NT2/D1 (cell line): Measurements from ENCODE around the gene NEURL2.
"Not testable (repeated sequence)": the region's sequence is repeated elsewhere in the genome, so short reads cannot be mapped to it uniquely, and the experiment has no call there.

Experiments used
- DNase-seq: peaks from one replicate; pipeline ENCODE4 v3.0.0-alpha.2; 2011; ENCODE audit warnings: low read depth, low spot score
- H3K27me3 ChIP-seq: 2 replicates; pipeline ENCODE4 v1.6.0; 2011; ENCODE audit warnings: mild to moderate bottlenecking; ENCODE audit not compliant: insufficient read length, insufficient read depth
- H3K36me3 ChIP-seq: 2 replicates; pipeline ENCODE4 v1.6.1; 2011; ENCODE audit warnings: mild to moderate bottlenecking, low read length, mixed read lengths; ENCODE audit not compliant: insufficient read depth, insufficient read length
- H3K4me1 ChIP-seq: 2 replicates; pipeline ENCODE4 v1.5.1; 2011; ENCODE audit not compliant: insufficient read depth, insufficient read length
- H3K4me3 ChIP-seq: 2 replicates; pipeline ENCODE4 v1.5.1; 2011; ENCODE audit warnings: low read depth; ENCODE audit not compliant: insufficient read length
- H3K9ac ChIP-seq: 2 replicates; pipeline ENCODE4 v1.6.0; 2011; ENCODE audit warnings: low read depth; ENCODE audit not compliant: insufficient read length
- H3K9me3 ChIP-seq: 2 replicates; pipeline ENCODE4 v1.5.1; 2011; ENCODE audit warnings: mild to moderate bottlenecking, low read length; ENCODE audit not compliant: insufficient read depth
- SUZ12 ChIP-seq: IDR thresholded peaks from 2 replicates; pipeline ENCODE4 v1.6.1; 2011; ENCODE audit not compliant: insufficient read length, insufficient read depth; ENCODE audit errors: extremely low read depth
- YY1 ChIP-seq: IDR thresholded peaks from 2 replicates; pipeline ENCODE4 v1.6.1; 2011; ENCODE audit not compliant: insufficient read length, insufficient read depth
- ZNF274 ChIP-seq: IDR thresholded peaks from 2 replicates; pipeline ENCODE4 v1.6.1; 2011; ENCODE audit warnings: mild to moderate bottlenecking, low read depth, low read length

Gene NEURL2

DNA sequence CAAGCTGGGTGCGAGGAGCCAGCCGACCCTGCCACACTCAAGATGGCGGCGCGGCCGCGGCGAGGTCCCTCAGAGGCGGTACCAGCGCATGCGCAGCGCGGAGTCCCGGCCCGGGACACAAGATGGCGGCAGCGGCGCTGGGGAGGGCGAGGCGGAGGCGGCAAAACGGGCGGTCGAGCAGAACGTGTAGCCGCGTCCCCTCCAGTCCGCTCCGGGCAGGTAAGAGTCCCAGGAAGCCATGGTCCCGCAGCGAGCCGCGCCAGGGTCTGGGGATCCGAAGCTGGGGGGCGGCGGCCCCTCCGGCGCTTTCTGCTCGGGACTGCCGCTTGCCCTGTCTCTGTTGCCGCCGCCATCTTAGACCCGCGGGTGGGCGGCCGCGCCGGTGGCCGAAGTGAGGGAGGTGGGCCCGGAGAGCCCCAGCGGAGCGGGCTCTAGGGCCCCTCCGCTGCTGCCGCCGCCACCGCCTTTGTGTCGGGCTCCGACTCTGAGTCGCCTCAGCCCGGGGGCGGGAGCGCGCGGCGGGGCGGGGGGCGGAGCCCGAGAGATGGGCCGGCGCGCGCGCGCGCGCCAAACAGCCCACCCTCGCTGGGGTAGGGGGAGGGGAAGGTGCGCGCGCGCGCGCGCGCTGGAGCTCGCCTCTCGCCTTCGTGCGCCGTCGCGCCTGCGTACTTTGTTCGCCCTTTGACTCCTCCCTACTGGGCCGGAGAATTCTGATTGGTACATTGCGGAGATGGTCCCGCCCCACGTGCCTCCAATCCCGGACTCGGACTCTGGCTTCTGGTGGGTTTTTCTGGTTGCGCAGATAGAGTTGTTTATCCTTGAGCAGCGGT is 43.8 kb upstream of the NEURL2 start, which contains the start of gene PCIF1:
Gene PCIF1 (plus strand): TSS at position 98 of the 830 bp plus-strand sequence. CDS start 4,317 bp downstream, outside the sequence.
- Histone ChIP-seq H3K27me3 (no peaks in the 10 kb centered on the region), H3K36me3 (peaks cover 33% of the 10 kb centered on the region), H3K4me1 (peaks cover 14% of the 10 kb centered on the region)

DNA sequence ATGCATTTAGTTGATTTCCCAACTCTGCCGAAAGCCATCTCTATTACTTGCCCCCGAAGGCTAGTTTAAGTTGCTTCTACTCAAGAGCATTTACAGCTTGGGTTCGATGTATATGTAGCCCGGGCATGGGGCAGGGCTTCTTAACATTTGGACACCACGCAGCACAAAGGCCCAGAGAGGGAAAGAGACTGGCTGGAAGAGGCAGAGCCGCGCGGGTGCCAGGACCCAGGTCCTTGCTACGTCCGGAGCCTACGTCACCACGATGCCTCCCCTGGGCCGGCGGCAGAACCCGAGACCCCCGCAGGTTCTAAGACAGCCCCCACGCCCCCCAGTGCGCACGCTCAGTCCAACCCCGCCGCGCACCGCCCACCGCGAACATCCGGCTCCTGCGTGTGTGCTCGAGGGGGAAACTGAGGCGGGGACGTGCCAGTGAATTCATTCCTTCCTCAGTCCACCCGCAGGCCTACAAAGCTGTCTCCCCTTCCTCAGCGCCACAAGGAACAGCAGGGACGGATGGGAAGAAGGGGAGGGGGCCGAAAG is 43.1 kb upstream of the NEURL2 start:
- no peak for DNase-seq
- Histone ChIP-seq H3K36me3 (peaks cover 26% of the 10 kb centered on the region), H3K4me3 (peak overlapping the region; percentile 98), H3K9me3 (no peaks in the 10 kb centered on the region), H3K9ac (peak overlapping the region; percentile 100), H3K27me3 (no peaks in the 10 kb centered on the region), H3K4me1 (peaks cover 14% of the 10 kb centered on the region)
- TF ChIP-seq YY1 = no peak
- no peak for TF ChIP-seq ZNF274
- no peak for TF ChIP-seq SUZ12

More for the DNA sequence above, 43.8 kb upstream of the NEURL2 start, which contains the start of gene PCIF1:
- DNase-seq = peak; percentile 96
- Histone ChIP-seq H3K9me3 (no peaks in the 10 kb centered on the region), H3K4me3 (peak within 1 kb of the TSS; percentile 98), H3K9ac (peak within 1 kb of the TSS; percentile 100)
- TF ChIP-seq YY1 (peak; percentile 99), ZNF274 (no peak)

DNA sequence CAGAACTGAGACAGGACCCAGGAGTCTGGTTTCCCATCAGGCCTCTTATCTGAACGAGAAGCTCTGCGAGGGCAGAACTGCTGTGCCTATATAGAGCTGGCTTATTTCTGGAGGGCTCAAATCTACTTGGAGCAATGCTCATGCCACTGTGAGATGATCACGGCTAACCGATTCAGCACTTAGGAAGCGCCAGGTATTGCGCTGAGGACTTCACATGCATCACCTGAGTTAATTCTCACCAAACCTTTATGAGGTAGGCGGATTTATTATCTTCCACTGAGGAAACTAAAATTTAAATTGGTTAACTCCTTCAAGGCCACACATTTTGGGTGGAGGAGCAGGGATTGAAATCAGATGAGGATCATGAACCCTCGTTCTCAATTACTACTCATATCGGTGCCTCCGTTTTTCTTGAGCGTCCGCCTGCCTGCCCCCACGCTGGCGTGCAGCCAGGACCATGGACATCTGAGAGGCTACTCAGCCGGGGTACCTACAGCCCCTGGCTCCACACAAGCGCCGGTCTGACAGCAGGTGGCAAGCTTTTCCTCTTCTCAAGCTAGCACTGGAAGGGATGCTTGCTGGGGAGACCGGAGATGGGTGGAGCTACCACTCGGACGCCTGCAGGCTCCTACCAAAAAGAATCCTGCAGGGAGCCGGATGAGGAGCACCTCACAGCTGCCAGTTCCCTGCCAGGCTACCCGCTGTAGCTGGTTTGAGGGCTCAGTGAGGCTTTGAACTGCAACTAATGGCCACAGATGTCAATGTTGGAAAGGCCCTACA is 42.4 kb upstream of the NEURL2 start:
- Histone ChIP-seq H3K4me3 (peak overlapping the region; percentile 98), H3K4me1 (peaks cover 10% of the 10 kb centered on the region), H3K9ac (peak overlapping the region; percentile 100), H3K9me3 (no peaks in the 10 kb centered on the region), H3K27me3 (no peaks in the 10 kb centered on the region), H3K36me3 (peaks cover 19% of the 10 kb centered on the region)
- TF ChIP-seq YY1 (no peak), ZNF274 (no peak), SUZ12 (no peak)
- peak; percentile 86 for DNase-seq

DNA sequence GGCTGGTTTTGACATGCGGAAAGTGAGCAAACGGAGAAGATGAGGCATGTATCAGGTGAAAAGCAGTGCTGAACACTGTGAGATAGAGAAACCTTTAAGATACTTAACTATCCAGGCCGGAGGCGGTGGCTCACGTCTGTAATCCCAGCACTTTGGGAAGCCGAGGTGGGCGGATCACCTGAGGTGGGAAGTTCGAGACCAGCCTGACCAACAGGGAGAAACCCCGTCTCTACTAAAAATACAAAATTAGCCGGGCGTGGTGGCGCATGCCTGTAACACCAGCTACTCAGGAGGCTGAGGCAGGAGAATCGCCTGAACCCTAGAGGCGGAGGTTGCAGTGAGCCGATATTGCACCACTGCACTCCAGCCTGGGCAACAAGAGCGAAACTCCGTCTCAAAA is 40.7 kb upstream of the NEURL2 start:
- not testable (repeated sequence) for H3K9ac ChIP-seq, H3K36me3 ChIP-seq, H3K4me1 ChIP-seq, H3K9me3 ChIP-seq, DNase-seq, H3K4me3 ChIP-seq, H3K27me3 ChIP-seq

DNA sequence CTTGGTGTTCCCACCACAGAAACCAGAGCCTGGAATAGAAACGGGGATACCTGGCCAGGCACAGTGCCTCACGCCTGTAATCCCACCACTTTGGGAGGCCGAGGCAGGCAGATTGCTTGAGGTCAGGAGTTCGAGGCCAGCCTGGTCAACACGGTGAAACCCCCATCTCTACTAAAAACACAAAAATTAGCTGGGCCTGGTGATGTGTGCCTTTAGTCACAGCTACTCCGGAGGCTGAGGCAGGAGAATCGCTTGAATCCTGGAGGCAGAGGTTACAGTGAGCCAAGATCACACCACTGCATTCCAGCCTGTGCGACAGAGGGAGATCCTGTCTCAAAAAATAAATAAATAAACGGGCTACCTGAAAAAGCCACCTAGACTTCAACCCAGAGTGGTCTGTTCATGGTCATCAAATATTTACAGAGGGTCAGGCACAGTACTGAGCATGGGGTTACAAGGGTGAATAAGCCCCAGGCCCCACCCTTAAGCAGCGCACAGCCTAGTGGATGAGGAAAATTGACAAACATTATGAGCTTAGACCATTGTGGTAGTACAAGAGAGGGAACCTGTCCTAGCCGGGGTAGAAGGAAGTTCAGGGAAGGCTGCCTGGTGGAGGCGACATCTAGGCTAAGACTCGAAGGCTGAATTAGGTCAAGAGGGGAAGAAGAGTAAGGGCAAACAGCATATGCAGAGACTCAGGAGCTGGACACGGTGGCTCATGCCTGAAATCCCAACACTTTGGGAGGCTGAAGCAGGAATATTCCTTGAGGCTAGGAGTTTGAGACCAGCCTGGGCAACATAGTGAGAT is 36.3 kb upstream of the NEURL2 start:
- no peak overlapping the region for H3K4me3 ChIP-seq
- DNase-seq = no peak
- no peaks in the 10 kb centered on the region for H3K27me3 ChIP-seq
- H3K9ac ChIP-seq = no peak overlapping the region
- no peaks in the 10 kb centered on the region for H3K9me3 ChIP-seq
- H3K4me1 ChIP-seq = peaks cover 8% of the 10 kb centered on the region
- TF ChIP-seq SUZ12 (no peak), ZNF274 (no peak), YY1 (no peak)
- H3K36me3 ChIP-seq = peaks cover 4% of the 10 kb centered on the region

DNA sequence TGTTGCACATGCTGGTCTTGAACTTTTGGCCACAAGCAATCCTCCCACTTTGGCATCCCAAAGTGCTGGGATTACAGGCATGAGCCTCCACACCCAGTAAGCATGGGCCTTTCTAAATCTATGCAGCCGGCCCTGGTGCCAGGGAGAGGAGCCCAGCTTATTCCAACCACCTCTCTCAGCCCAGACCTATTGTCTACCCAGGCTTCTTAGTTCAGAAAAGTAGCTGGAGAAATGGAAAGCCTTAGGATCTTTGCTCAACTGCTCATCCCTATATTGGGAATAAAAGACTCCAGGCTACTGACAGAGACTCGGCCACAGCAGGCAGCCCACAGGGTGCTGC is 35.7 kb upstream of the NEURL2 start:
- Histone ChIP-seq H3K9me3 (no peaks in the 10 kb centered on the region), H3K4me1 (peaks cover 8% of the 10 kb centered on the region), H3K9ac (no peak overlapping the region), H3K36me3 (no peaks in the 10 kb centered on the region), H3K4me3 (no peak overlapping the region), H3K27me3 (no peaks in the 10 kb centered on the region)
- no peak for TF ChIP-seq YY1
- no peak for TF ChIP-seq ZNF274
- TF ChIP-seq SUZ12 = no peak
- DNase-seq = no peak
